Tibial nerve (tissue), 4 donors: ENCODE data around the gene ZNF281. TPM values are rescaled to one million over a fixed set of nuclear protein-coding genes. Genes with fewer than 3 reads are reported as not detected.

Source experiments
- DNase-seq, 2 donors: peaks; one replicate each; pipeline ENCODE4 v3.0.0-alpha.2; 2019; ENCODE audit warnings: low spot score in 2 of 2
- H3K27ac ChIP-seq, 4 donors: fragments of 200-600 bp; sonication (generic) in 3 of 4; one replicate each; pipeline ENCODE4 v1.5.1; 2017 to 2019; ENCODE audit warnings: mild to moderate bottlenecking in 1 of 4
- H3K27me3 ChIP-seq, 2 donors: fragments of 200-600 bp; sonication (generic) in 1 of 2; one replicate each; pipeline versions ENCODE4 v1.5.1 to v1.6.0; 2017 to 2019
- H3K36me3 ChIP-seq, 3 donors: fragments of 200-600 bp; sonication (generic); one replicate each; pipeline ENCODE4 v1.5.1; 2018 to 2019
- H3K4me1 ChIP-seq, 4 donors: fragments of 200-600 bp; sonication (generic) in 3 of 4; one replicate each; pipeline ENCODE4 v1.5.1; 2017 to 2019
- H3K4me3 ChIP-seq, 4 donors: fragments of 200-600 bp; sonication (generic) in 3 of 4; one replicate each; pipeline ENCODE4 v1.5.1; 2017 to 2019; ENCODE audit warnings: mild to moderate bottlenecking in 1 of 4, moderate library complexity in 1 of 4
- H3K9me3 ChIP-seq, 4 donors: fragments of 200-600 bp; sonication (generic) in 3 of 4; one replicate each; pipeline ENCODE4 v1.5.1; 2017 to 2019
- CTCF ChIP-seq, 5 experiments: fragments of 200-600 bp in 3 of 5; fragments of 450-650 bp in 2 of 5; sonication (generic) in 3 of 5; IDR thresholded peaks; one replicate each; pipeline ENCODE4 v1.5.1; 2016 to 2019; ENCODE audit warnings: antibody characterized with exemption in 5 of 5, mild to moderate bottlenecking in 3 of 5, moderate library complexity in 2 of 5
- EP300 ChIP-seq, 2 donors: sonication (generic); formaldehyde crosslinking; IDR thresholded peaks; one replicate each; pipeline ENCODE4 v1.6.1; 2017; ENCODE audit warnings: antibody characterized with exemption in 2 of 2, mild to moderate bottlenecking in 1 of 2
- POLR2A ChIP-seq, 2 donors: fragments of 450-650 bp; IDR thresholded peaks; one replicate each; pipeline ENCODE4 v1.6.1; 2017; ENCODE audit warnings: antibody characterized with exemption in 2 of 2, mild to moderate bottlenecking in 2 of 2, moderate library complexity in 2 of 2
- WGBS, 2 donors: methylation state at CpG; one replicate each; pipeline ENCODE4 v1.1.5; 2018; 5-methylcytosine and 5-hydroxymethylcytosine counted together
- total RNA-seq, 4 donors: library from RNA; depleted of rRNA; stranded (reverse); fragments of >200 nt; gene quantifications; one replicate each; pipeline ENCODE4 v1.1.0, GENCODE V29; 2016

Gene ZNF281
- total RNA-seq, 4 donors from 2014 or later: 8.0 to 12.9 (median 8.9) TPM

GRCh38 chr1:200401263-200401662 lies 8.6 kb downstream of the ZNF281 start:
- TF ChIP-seq EP300 (IDR thresholded peaks at IDR 0.05) (no peak), POLR2A (IDR thresholded peaks at IDR 0.05) (no peak)

DNA sequence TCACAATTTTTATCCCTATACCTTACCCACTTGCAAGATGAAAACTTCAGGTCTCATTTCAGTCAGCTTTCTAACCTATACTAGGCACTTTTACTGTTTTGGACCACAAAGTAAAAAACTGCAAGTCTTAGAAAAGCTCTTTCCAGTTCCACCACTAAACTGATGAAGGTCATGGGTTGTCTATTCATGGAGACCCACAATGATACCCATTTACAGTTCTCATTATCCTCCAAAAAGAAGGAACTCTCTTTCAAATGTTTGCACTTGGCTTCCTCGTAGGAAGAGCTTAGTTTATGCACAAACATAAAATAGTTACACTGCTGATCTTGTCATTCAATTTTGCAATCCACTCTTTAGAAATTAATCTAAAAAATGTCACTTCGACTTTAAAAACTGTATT lies 9.3 kb downstream of the ZNF281 start:
- no peak for TF ChIP-seq POLR2A (IDR thresholded peaks at IDR 0.05)
- no peak for TF ChIP-seq EP300 (IDR thresholded peaks at IDR 0.05)
- no peak for TF ChIP-seq CTCF (IDR thresholded peaks at IDR 0.05)
- Histone ChIP-seq H3K9me3 (no peaks in the 10 kb centered on the region), H3K36me3 (peaks cover 0 to 9% (median 0%) of the 10 kb centered on the region in 3 donors), H3K27ac (no peak overlapping the region), H3K4me1 (peaks cover 0 to 24% (median 2%) of the 10 kb centered on the region in 4 donors), H3K4me3 (no peak overlapping the region), H3K27me3 (no peaks in the 10 kb centered on the region)
- DNase-seq: no peak
- WGBS, 2 donors: 56 to 64% methylated on average over 2 of the region's 2 CpGs

More at GRCh38 chr1:200401263-200401662, 8.6 kb downstream of the ZNF281 start:
- Histone ChIP-seq H3K9me3 (no peaks in the 10 kb centered on the region), H3K4me1 (peaks cover 0 to 31% (median 2%) of the 10 kb centered on the region in 4 donors), H3K27ac (no peak overlapping the region), H3K4me3 (no peak overlapping the region), H3K27me3 (no peaks in the 10 kb centered on the region), H3K36me3 (peaks cover 0 to 9% (median 0%) of the 10 kb centered on the region in 3 donors)
- DNase-seq: no peak
- 68 to 71% methylated on average over 2 of the region's 2 CpGs for WGBS, 2 donors

- DNase-seq: no peak
- TF ChIP-seq CTCF (IDR thresholded peaks at IDR 0.05): no peak
- TF ChIP-seq POLR2A (IDR thresholded peaks at IDR 0.05): no peak
- TF ChIP-seq EP300 (IDR thresholded peaks at IDR 0.05): no peak
- Histone ChIP-seq H3K36me3 (peaks cover 0 to 6% (median 0%) of the 10 kb centered on the region in 3 donors), H3K9me3 (no peaks in the 10 kb centered on the region), H3K27me3 (no peaks in the 10 kb centered on the region), H3K27ac (no peak overlapping the region), H3K4me1 (peaks cover 0 to 20% (median 0%) of the 10 kb centered on the region in 4 donors), H3K4me3 (no peak overlapping the region)
- 95 to 100% methylated on average over 1 of the region's 1 CpG for WGBS, 2 donors
These were observed 10.0 kb downstream of the ZNF281 start for GRCh38 chr1:200399860-200400259.

GRCh38 chr1:200398373-200398772 lies 11.5 kb downstream of the ZNF281 start:
- Histone ChIP-seq H3K36me3 (no peaks in the 10 kb centered on the region), H3K27me3 (no peaks in the 10 kb centered on the region), H3K9me3 (no peaks in the 10 kb centered on the region), H3K4me1 (peaks cover 0 to 15% (median 0%) of the 10 kb centered on the region in 4 donors), H3K4me3 (no peak overlapping the region), H3K27ac (no peak overlapping the region)
- 94 to 97% methylated on average over 1 of the region's 1 CpG for WGBS, 2 donors
- TF ChIP-seq CTCF (IDR thresholded peaks at IDR 0.05) (no peak), EP300 (IDR thresholded peaks at IDR 0.05) (no peak), POLR2A (IDR thresholded peaks at IDR 0.05) (no peak)
- no peak for DNase-seq

GRCh38 chr1:200392625-200393185 lies 17.1 kb downstream of the ZNF281 start:
- TF ChIP-seq CTCF (IDR thresholded peaks at IDR 0.05): no peak
- TF ChIP-seq POLR2A (IDR thresholded peaks at IDR 0.05): no peak
- TF ChIP-seq EP300 (IDR thresholded peaks at IDR 0.05): no peak
- 89 to 93% methylated on average over 7 of the region's 7 CpGs for WGBS, 2 donors
- Histone ChIP-seq H3K4me3 (no peak overlapping the region), H3K4me1 (no peaks in the 10 kb centered on the region), H3K36me3 (no peaks in the 10 kb centered on the region), H3K9me3 (no peaks in the 10 kb centered on the region), H3K27ac (no peak overlapping the region), H3K27me3 (no peaks in the 10 kb centered on the region)
- no peak for DNase-seq
